GM18498 (cell line): ENCODE measurements around the gene ZNF423.

Experiments
- ATAC-seq: cut with Tn5 transposase; IDR thresholded peaks from one replicate; pipeline ENCODE4 v1.9.1; 2021; ENCODE audit warnings: mild to moderate bottlenecking, moderate library complexity; ENCODE audit not compliant: unreplicated experiment

The ZNF423 gene

DNA sequence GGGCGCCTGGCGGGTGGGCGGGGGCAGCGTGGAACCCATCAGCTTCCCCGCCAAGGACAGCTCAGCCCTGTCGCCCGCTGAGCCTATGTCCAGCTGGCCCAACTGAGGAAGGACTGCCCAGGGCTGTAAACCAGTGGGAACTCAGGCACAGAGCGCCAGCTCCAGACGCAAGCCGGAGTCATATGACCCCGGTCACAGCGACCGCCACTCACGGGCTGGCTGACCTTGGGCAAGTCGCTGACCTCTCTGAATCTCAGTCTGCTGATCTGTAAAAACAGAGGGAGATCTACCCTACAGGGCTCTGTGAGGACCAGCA is 312.3 kb downstream of the ZNF423 start:
- no peak for ATAC-seq

DNA sequence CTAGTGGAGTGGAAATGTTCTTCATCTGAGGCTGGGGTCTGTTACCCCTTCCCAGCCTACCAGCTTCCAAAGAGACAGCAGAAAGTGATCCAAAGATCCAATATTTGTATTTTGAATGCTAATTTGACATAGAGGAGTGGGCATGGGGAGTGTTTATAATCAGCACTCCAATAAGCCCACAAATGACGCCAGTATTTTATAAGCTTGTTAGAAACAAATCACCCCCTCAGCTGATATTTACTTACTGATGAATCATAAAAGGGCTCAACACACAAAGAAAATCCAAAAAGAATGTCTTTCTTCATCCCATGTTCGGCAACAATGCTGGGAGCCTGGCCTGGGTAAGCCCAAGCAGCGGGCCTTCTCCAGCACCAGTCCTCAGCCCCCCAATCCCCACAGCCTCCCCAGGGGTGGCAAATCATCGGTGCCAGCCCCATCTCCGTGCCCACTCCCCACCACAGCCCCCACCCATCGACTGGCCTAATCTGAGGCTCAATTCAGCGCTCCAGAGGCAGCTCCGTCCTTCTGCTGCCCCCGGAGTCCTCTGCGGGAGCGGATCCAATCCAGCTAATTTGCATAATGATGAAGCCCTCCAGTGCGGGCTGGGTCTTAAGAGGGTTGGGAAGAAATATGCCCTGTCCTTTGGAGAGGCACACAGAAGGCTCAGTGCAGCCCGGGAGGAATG is 312.8 kb downstream of the ZNF423 start:
- ATAC-seq, result no peak

- no peak for ATAC-seq
Measured at GRCh38 chr16:49542391-49542891, 313.5 kb downstream of the ZNF423 start.

- no peak for ATAC-seq
Measured at GRCh38 chr16:49540836-49541235, 315.1 kb downstream of the ZNF423 start.

GRCh38 chr16:49539758-49540157 is 316.2 kb downstream of the ZNF423 start:
- no peak for ATAC-seq

DNA sequence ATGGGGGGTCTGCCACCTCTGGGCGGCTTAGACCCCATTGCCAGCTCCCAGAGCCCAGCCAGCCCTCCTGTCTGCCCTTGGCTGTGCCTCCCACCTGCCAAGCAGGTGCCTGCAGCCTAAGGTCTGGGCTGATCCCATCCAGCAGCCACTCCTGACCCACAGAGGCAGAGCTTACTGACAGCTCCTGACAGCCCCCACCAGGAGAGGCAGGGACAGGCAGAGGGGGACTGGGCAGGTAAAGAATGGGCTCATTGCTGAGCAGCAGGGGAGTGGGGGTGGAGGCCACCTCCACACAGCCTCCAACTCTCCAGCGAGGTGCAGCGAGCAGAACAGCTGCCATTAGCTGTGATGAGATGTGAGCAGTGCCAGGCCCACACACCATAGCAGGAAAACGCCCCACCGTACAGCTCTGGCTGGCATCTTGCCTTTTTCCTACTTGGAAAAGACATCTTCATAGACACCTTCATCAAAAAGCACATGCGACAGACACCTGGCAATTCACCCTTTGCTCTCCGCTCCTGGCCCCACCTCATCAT is 317.9 kb downstream of the ZNF423 start:
- no peak for ATAC-seq

- no peak for ATAC-seq
Measured at GRCh38 chr16:49534901-49535610, 320.9 kb downstream of the ZNF423 start.

DNA sequence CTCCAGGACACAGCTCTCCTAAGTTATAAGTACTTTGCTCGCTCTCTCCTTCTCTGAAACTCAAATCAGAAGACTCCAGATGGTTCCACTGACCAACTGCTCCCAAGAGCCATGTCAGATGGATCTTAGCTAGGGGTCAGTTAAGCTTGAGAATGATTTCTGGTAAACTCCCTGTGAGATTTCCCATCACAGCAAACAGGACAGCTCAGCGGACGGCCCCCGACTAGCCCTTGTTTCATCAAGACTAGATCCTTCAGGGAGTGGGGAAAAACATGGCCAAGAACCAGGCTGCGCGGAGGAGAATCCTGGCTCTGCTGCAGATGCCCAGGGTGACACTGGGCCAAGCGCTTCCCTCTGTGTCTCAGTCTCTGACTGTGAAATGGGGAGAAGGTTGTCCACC is 322.5 kb downstream of the ZNF423 start:
- no peak for ATAC-seq

DNA sequence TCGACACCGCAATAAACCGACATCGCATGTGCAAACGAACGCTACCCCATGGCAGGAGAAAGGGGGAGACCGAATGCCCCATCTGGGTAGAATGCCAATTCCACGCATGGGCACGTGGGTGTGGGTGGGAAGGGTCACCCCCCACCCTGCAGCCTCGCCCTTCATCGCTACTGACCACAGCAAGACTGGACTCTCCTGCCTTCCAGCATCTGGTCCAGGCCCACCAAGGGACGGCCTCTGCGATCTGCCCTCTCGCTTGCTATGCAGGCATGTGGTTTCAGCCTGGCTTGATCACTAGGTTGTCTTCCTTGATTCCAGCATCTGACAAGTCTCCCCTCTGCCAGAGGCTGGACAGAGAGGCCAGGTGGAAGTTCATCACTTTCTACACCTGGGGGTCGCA is 323.0 kb downstream of the ZNF423 start:
- no peak for ATAC-seq

- ATAC-seq, result no peak
Measured at GRCh38 chr16:49531931-49532840, 323.7 kb downstream of the ZNF423 start.

GRCh38 chr16:49531425-49531824 is 324.5 kb downstream of the ZNF423 start:
- no peak for ATAC-seq

- no peak for ATAC-seq
Measured at GRCh38 chr16:49530427-49530970, 325.4 kb downstream of the ZNF423 start.

DNA sequence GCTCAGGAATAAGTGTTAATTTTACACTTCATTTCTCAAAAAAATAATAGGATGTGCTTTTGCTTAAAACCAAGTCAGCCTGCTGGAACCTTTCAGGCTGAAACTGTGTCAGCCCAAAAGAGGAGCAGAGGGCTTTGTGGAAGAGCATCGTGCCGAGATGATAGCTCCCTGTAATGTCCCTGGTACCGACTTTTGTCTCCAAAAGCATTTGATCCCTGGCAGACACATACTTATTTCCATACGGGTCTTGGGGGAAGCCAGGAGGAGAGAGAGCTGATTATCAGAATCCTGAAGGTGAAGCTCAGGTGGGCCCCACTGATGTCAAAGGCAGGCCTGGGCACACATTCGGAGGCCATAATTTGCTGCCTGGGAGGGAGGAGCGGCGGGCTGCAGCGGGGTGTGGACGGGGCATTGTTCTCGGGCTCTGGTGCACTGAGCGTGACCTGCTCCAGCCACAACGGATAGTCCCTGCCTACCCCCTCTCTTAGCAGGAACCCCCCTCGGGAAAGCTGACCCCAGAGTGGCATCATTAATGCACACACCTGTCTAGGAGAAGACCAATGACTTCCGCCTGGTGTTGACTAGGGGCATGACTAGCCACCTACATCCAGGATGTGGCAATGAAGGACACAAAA is 326.4 kb downstream of the ZNF423 start:
- no peak for ATAC-seq

DNA sequence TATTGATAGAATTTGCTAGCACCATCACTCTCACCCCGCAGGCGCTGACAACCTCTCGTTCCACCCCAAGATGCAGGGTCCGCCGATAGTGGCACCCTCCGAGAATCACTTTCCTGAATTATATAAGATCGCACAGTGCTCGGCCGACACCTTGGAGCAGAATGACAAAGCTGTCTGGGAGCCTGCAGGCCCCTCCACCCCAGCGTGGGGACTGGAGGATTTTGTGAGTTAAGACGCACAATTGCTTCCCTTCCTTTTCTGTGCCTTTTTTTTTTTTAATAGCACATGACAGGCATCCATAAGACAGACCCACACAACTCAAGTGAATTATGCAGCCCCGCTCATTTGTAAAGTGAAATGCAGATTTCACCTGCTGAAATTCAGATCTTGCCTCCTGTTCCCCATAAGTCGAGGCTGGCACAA is 327.0 kb downstream of the ZNF423 start:
- ATAC-seq, result no peak

DNA sequence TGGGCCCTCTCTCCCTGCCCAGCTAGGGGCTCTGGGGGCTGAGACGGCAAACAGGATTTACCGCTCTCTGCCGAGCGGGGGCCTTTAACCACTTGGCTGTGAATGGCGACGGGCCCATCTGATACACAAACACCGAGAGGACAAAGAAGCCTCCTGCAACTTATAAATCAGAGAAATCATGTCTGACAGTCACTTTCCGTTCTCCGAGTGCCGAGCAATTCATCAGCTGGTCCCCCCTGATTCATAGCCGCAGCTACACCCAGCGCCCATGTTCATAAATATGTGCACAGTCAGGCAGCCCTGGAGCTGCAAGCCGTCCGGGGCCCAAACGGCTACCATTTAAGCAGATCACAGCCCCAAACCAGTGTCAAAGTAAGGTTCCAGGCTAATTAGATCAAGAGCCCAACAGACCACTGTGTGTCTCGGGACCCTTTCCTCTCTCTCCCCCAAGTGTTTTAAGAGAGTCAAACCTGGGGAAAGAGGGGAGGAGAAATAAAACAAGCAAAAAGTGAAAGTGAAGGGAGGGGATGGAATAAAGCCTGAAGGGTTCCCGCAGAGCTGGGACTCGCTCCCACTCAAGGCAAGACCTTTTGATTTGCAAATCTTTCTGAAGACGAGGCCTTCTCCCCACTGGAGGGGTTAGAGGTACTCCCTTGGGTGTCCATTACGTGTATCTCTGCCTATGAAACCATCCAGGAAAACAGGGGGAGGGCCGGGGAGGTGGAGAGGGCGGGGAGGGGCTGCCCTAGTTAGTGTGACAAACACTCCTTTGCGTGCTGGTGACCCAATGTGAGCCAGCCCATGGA is 327.6 kb downstream of the ZNF423 start:
- ATAC-seq, result no peak

DNA sequence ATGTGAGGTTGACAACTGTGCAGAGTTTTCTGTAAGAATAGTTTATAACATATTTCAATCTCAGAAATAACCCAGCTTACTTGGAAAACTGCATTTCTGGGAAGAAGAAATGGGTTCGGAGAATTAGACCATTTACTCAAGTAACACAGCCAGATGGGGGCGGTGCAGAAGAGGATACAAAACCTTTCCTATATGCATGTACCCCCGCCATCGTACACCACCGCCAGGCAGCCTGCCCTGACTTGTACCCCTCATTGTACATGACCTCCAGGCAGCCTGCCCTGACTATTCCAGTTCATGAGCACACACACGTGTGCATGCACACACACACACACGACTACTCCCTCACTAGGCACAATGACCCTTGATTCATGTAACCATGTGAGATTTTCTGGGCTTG is 328.3 kb downstream of the ZNF423 start:
- ATAC-seq, result no peak

DNA sequence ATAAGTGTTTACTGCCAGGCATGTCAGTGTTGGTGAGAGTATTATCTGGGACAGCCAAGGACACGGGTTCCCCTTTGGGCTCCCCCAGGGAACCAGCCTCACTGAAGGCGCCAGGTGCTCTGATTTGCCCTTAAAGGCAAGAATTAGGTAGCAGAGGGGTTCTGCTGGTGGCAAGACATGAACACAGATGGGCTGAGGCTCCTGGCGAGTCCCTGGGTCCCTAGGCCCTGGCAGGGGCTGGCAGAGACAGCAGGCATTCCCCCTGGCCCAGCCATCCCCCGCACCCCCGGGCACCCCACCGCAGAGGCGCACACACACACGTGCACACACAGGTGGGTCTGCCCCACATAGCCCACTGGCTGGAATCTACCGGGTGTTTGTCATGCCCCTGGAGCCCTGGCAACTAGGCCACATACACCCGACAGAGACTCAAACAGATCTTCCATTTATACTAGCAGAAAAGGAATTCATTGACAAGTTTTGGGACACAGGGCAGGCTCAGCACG is 329.0 kb downstream of the ZNF423 start:
- no peak for ATAC-seq

DNA sequence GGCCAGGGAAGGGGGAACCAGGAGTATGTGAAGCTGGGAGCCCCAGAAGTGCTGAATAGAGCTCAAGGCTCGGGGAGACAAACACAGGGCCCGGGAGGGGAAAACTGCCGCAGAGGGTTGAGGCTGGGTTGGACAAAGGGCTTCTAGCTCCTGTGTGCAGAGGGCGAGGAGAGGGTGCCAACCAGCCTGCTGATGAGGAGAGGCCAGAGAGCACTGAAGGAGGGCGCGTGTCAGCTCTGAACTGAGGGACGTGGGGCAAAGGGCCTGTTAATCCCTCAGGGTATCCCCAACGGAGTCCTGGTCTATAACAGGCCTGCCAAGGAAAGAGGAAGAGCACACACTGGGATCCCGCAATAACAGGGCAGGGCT is 331.0 kb downstream of the ZNF423 start:
- ATAC-seq, result no peak

GRCh38 chr16:49524216-49524946 is 331.5 kb downstream of the ZNF423 start:
- no peak for ATAC-seq
